Measurements from ENCODE around the gene PPP1R2B.

DNA sequence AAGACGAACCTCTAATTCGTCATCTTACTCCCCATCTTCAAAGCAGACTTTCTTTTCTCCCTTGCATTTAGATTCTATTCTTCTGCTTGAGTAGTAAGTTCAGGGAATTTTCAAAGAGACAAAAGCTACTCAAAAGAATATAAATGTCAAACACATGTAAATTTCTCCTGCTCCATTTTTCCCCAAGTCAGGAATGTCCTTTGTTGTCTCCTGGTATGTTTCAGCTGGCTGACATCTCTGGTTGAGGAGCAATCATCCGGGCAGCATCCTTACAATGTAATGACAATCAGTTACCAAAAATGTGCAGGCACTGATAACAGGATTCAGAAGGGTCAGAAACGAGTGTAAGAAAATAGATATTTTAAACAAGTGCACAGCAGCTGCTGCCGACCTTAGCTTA, 47.6 kb upstream of the PPP1R2B start:
- TF ChIP-seq RFX5 (IDR thresholded peaks at IDR 0.05; ENCODE audit: low read depth, low read length) = no peak
- TF ChIP-seq, protein P1, sequence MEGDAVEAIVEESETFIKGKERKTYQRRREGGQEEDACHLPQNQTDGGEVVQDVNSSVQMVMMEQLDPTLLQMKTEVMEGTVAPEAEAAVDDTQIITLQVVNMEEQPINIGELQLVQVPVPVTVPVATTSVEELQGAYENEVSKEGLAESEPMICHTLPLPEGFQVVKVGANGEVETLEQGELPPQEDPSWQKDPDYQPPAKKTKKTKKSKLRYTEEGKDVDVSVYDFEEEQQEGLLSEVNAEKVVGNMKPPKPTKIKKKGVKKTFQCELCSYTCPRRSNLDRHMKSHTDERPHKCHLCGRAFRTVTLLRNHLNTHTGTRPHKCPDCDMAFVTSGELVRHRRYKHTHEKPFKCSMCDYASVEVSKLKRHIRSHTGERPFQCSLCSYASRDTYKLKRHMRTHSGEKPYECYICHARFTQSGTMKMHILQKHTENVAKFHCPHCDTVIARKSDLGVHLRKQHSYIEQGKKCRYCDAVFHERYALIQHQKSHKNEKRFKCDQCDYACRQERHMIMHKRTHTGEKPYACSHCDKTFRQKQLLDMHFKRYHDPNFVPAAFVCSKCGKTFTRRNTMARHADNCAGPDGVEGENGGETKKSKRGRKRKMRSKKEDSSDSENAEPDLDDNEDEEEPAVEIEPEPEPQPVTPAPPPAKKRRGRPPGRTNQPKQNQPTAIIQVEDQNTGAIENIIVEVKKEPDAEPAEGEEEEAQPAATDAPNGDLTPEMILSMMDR (conservative IDR thresholded peaks at IDR 0.05; ENCODE audit: low read depth, low read length) = no peak
- TF ChIP-seq POLR2A (IDR thresholded peaks at IDR 0.05; ENCODE audit: low read depth, low read length) = no peak
- no peak for TF ChIP-seq RAD21 (IDR thresholded peaks at IDR 0.05; ENCODE audit: low read length)
- no peak for TF ChIP-seq MAFK (IDR thresholded peaks at IDR 0.05; ENCODE audit: low read depth, low read length)
- TF ChIP-seq, protein P2, sequence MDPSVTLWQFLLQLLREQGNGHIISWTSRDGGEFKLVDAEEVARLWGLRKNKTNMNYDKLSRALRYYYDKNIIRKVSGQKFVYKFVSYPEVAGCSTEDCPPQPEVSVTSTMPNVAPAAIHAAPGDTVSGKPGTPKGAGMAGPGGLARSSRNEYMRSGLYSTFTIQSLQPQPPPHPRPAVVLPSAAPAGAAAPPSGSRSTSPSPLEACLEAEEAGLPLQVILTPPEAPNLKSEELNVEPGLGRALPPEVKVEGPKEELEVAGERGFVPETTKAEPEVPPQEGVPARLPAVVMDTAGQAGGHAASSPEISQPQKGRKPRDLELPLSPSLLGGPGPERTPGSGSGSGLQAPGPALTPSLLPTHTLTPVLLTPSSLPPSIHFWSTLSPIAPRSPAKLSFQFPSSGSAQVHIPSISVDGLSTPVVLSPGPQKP (IDR thresholded peaks at IDR 0.05; ENCODE audit: borderline replicate concordance, low read depth, low read length) = no peak
- TF ChIP-seq CEBPB (IDR thresholded peaks at IDR 0.05; ENCODE audit: low read depth, low read length) = no peak
- no peak for TF ChIP-seq FOS (IDR thresholded peaks at IDR 0.05; ENCODE audit: low read depth, low read length)
- no peak for TF ChIP-seq MAZ (IDR thresholded peaks at IDR 0.05; ENCODE audit: borderline replicate concordance, low read depth, low read length)
- TF ChIP-seq SMC3 (IDR thresholded peaks at IDR 0.05; ENCODE audit: low read depth, low read length) = no peak
- TF ChIP-seq, protein P3, sequence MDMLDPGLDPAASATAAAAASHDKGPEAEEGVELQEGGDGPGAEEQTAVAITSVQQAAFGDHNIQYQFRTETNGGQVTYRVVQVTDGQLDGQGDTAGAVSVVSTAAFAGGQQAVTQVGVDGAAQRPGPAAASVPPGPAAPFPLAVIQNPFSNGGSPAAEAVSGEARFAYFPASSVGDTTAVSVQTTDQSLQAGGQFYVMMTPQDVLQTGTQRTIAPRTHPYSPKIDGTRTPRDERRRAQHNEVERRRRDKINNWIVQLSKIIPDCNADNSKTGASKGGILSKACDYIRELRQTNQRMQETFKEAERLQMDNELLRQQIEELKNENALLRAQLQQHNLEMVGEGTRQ (IDR thresholded peaks at IDR 0.05; ENCODE audit: low read depth, low read length) = no peak
- TF ChIP-seq BHLHE40 (IDR thresholded peaks at IDR 0.05; ENCODE audit: low read depth, low read length) = no peak
- no peak for TF ChIP-seq MXI1 (IDR thresholded peaks at IDR 0.05; ENCODE audit: borderline replicate concordance, low read depth, low read length)
- TF ChIP-seq CHD1 (IDR thresholded peaks at IDR 0.05; ENCODE audit: low read depth, low read length) = no peak

Measured in IMR-90 (cell line).